Measurements from ENCODE around the gene MAPK10. TPM values are rescaled to one million over a fixed set of nuclear protein-coding genes. Genes with fewer than 3 reads are reported as not detected.

The MAPK10 gene
- total RNA-seq, 2 donors from 2014 or later, result 49.7 to 64.9 TPM

DNA sequence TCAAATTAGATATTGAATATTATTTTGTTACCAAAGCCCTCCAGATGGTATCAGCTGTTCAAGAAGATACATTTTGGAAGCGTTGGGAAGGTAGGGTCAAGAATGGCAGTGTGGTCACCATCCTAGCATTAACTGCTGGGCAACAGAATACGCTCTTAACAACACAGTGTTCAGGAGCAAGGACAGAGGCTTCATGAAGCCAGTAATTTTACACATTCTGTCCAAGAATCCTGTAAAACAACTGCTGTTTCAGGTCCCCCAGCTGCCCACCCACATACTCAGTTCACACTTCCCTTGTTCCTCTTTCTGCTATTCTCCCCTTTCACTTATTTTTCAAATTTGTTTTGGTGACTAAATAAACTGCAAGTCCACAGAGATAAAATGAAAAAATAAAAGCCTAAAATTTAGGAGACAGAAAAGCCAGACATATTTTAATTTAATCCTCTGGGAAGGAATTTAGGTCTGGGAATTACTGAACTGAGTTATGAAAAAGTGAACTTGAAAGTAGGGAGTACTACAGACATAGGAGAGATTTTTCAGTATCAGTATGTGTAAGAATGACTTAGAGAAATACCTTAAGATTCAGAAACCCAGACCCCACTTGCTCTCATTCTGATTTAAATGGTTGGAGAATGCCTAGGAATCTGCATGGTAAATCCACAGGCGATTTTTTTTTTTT is 406.7 kb downstream of the MAPK10 start:
- no peak for DNase-seq (ENCODE audit: low spot score)
- intact Hi-C loops (cut with DNase I), result no loop called here
- Histone ChIP-seq H3K9me3 (no peaks in the 10 kb centered on the region), H3K36me3 (no peaks in the 10 kb centered on the region), H3K27me3 (replicated peaks; ENCODE audit: insufficient read depth) (no peaks in the 10 kb centered on the region), H3K4me1 (replicated peaks) (no peaks in the 10 kb centered on the region), H3K4me3 (no peak overlapping the region), H3K27ac (no peak overlapping the region)
- no peak for TF ChIP-seq POLR2AphosphoS5 (IDR thresholded peaks at IDR 0.05)
- TF ChIP-seq, protein P1, sequence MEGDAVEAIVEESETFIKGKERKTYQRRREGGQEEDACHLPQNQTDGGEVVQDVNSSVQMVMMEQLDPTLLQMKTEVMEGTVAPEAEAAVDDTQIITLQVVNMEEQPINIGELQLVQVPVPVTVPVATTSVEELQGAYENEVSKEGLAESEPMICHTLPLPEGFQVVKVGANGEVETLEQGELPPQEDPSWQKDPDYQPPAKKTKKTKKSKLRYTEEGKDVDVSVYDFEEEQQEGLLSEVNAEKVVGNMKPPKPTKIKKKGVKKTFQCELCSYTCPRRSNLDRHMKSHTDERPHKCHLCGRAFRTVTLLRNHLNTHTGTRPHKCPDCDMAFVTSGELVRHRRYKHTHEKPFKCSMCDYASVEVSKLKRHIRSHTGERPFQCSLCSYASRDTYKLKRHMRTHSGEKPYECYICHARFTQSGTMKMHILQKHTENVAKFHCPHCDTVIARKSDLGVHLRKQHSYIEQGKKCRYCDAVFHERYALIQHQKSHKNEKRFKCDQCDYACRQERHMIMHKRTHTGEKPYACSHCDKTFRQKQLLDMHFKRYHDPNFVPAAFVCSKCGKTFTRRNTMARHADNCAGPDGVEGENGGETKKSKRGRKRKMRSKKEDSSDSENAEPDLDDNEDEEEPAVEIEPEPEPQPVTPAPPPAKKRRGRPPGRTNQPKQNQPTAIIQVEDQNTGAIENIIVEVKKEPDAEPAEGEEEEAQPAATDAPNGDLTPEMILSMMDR (IDR thresholded peaks at IDR 0.05), result no peak
- 68% methylated on average over 3 of the region's 3 CpGs for WGBS

DNA sequence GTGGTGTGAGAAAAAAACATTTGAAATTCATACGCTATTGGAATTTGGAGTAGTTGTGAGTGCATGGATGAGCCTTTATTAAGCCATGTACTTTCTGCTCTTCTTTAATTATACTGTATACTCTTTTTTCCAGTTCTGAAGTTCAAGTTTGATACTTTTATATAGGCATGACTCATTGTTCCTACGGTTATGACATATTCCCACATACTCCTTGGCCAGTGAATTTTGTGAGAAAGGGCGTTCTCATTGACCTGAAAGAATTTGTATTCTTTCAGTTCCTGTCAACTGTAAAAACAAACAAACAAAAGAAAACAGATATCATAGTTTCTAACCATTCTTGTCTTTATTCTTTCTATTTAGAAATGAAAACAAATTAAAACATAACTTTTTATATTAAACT is 407.3 kb downstream of the MAPK10 start:
- no peak for DNase-seq (ENCODE audit: low spot score)
- Histone ChIP-seq H3K9me3 (no peaks in the 10 kb centered on the region), H3K4me3 (no peak overlapping the region), H3K4me1 (replicated peaks) (no peaks in the 10 kb centered on the region), H3K27ac (no peak overlapping the region), H3K27me3 (replicated peaks; ENCODE audit: insufficient read depth) (no peaks in the 10 kb centered on the region), H3K36me3 (no peaks in the 10 kb centered on the region)
- intact Hi-C loops (cut with DNase I), result no loop called here
- WGBS, result 66% methylated on average over 3 of the region's 3 CpGs
- no peak for TF ChIP-seq POLR2A (IDR thresholded peaks at IDR 0.05)
- TF ChIP-seq, protein P1 (IDR thresholded peaks at IDR 0.05), result no peak
- TF ChIP-seq POLR2AphosphoS5 (IDR thresholded peaks at IDR 0.05), result no peak

DNA sequence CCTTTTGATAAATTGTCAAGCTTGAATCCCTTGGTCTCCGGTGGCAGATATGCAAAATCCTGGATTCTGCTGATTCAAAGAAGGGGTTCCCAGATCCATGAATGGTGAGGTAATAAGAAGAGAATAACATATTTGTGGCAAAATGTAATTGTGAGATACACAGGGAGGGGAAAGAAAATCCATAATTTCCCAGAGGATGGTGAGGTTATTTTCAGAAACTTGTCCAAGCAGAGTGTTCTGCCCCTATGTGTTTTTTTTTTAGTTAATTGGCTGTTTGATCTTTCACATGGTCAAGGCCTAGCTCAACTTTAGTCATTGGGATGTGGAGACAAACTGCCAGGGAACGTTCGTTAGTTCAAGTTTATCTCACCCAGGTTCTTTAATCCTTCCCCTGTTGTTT is 408.8 kb downstream of the MAPK10 start:
- no peak overlapping the region for H3K4me3 ChIP-seq
- intact Hi-C loops (cut with DNase I), result no loop called here
- TF ChIP-seq POLR2AphosphoS5 (IDR thresholded peaks at IDR 0.05) (no peak), POLR2A (IDR thresholded peaks at IDR 0.05) (no peak)
- TF ChIP-seq, protein P1 (IDR thresholded peaks at IDR 0.05), result no peak
- no peaks in the 10 kb centered on the region for H3K4me1 ChIP-seq (replicated peaks)
- no peak overlapping the region for H3K27ac ChIP-seq
- no peak for DNase-seq (ENCODE audit: low spot score)
- no peaks in the 10 kb centered on the region for H3K36me3 ChIP-seq
- 93% methylated on average over 3 of the region's 3 CpGs for WGBS
- H3K27me3 ChIP-seq (replicated peaks; ENCODE audit: insufficient read depth), result no peaks in the 10 kb centered on the region
- no peaks in the 10 kb centered on the region for H3K9me3 ChIP-seq

DNA sequence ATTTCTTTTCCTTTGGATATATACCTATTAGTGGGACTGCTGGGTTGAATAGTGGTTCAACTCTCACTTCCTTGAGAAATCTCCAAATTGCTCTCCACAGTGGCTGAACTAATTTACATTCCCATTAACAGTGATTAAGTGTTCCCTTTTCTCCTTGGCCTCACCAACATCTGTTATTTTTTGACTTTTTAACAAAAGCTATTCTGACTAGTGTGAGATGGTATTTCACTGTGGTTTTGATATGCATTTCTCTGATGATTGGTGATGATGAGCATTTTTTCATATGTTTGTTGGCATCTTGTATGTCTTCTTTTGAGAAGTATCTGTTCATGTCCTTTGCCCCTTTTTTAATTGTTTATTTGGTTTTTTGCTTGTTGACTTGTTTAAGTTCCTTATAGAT is 413.0 kb downstream of the MAPK10 start:
- no peak for DNase-seq (ENCODE audit: low spot score)
- Histone ChIP-seq H3K4me3 (no peak overlapping the region), H3K27me3 (replicated peaks; ENCODE audit: insufficient read depth) (no peaks in the 10 kb centered on the region), H3K27ac (no peak overlapping the region), H3K36me3 (no peaks in the 10 kb centered on the region), H3K9me3 (no peaks in the 10 kb centered on the region), H3K4me1 (replicated peaks) (no peaks in the 10 kb centered on the region)
- intact Hi-C loops (cut with DNase I), result no loop called here
- TF ChIP-seq, protein P1 (IDR thresholded peaks at IDR 0.05), result no peak
- TF ChIP-seq POLR2A (IDR thresholded peaks at IDR 0.05), result no peak
- TF ChIP-seq POLR2AphosphoS5 (IDR thresholded peaks at IDR 0.05), result no peak

DNA sequence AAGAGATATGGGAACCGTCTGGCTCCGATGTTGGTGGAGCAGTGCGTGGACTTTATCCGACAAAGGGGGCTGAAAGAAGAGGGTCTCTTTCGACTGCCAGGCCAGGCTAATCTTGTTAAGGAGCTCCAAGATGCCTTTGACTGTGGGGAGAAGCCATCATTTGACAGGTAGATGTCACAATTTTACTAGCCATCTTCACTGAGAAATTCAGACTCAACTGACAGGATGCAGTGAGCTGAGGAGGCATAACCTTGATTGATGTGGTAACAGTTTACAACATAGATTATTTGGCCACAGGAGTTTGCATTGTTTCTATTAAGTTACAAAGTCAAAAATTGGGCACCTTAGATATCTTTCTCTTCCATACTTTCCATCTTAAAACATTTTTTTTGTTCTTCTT is 417.7 kb downstream of the MAPK10 start:
- no peak for DNase-seq (ENCODE audit: low spot score)
- Histone ChIP-seq H3K9me3 (no peaks in the 10 kb centered on the region), H3K4me3 (no peak overlapping the region), H3K4me1 (replicated peaks) (no peaks in the 10 kb centered on the region), H3K36me3 (no peaks in the 10 kb centered on the region), H3K27me3 (replicated peaks; ENCODE audit: insufficient read depth) (no peaks in the 10 kb centered on the region), H3K27ac (no peak overlapping the region)
- 78% methylated on average over 5 of the region's 5 CpGs for WGBS
- TF ChIP-seq POLR2AphosphoS5 (IDR thresholded peaks at IDR 0.05) (no peak), POLR2A (IDR thresholded peaks at IDR 0.05) (no peak)
- TF ChIP-seq, protein P1 (IDR thresholded peaks at IDR 0.05), result no peak
- intact Hi-C loops (cut with DNase I), result no loop called here

All from prostate gland (tissue), 2 donors.